Fibroblast of lung (primary cell): ENCODE data around the gene DCDC2. TPM values are rescaled to one million over a fixed set of nuclear protein-coding genes. Genes with fewer than 3 reads are reported as not detected.
"Not testable (repeated sequence)": the region's sequence is repeated elsewhere in the genome, so short reads cannot be mapped to it uniquely, and the experiment has no call there.

ENCODE experiments used
- DNase-seq, 2 donors: peaks; one replicate each; pipeline versions ENCODE4 v3.0.0 to v3.0.0-alpha.2; 2010; ENCODE audit warnings: low read depth in 2 of 2
- H2AFZ ChIP-seq: 2 replicates; pipeline ENCODE4 v1.5.1; 2012; ENCODE audit warnings: low read length, control low read depth, inconsistent platforms
- H3K27ac ChIP-seq: 2 replicates; pipeline ENCODE4 v1.5.1; 2011; ENCODE audit warnings: low read length, control low read depth; ENCODE audit not compliant: insufficient read depth
- H3K27me3 ChIP-seq: 2 replicates; pipeline ENCODE4 v1.5.1; 2011; ENCODE audit warnings: mild to moderate bottlenecking, low read length; ENCODE audit not compliant: control insufficient read depth, insufficient read depth
- H3K36me3 ChIP-seq: 2 replicates; pipeline ENCODE4 v1.5.1; 2011; ENCODE audit warnings: low read length; ENCODE audit not compliant: control insufficient read depth, insufficient read depth
- H3K4me1 ChIP-seq: 2 replicates; pipeline ENCODE4 v1.5.1; 2011; ENCODE audit warnings: low read length; ENCODE audit not compliant: control insufficient read depth, insufficient read depth; ENCODE audit errors: extremely low read depth
- H3K4me2 ChIP-seq: 2 replicates; pipeline ENCODE4 v1.5.1; 2011; ENCODE audit warnings: low read length, control low read depth; ENCODE audit not compliant: insufficient read depth; ENCODE audit errors: extremely low read depth
- H3K4me3 ChIP-seq, 4 experiments: fragments of 200-600 bp in 1 of 4; sonication (generic) in 1 of 4; replicated peaks in 1 of 4; 2 replicates each; pipeline ENCODE4 v1.5.1; 2011 to 2016; ENCODE audit warnings: low read length in 4 of 4, low read depth in 3 of 4, mild to moderate bottlenecking in 3 of 4, control low read depth in 2 of 4, inconsistent platforms in 1 of 4, mixed read lengths in 1 of 4; ENCODE audit not compliant: insufficient read depth in 1 of 4; ENCODE audit errors: control extremely low read depth in 1 of 4
- H3K79me2 ChIP-seq: 2 replicates; pipeline ENCODE4 v1.5.1; 2012; ENCODE audit warnings: mild to moderate bottlenecking, low read length, inconsistent platforms; ENCODE audit not compliant: control insufficient read depth, insufficient read depth
- H3K9ac ChIP-seq: 2 replicates; pipeline ENCODE4 v1.5.1; 2011; ENCODE audit warnings: mild to moderate bottlenecking, low read length, control low read depth; ENCODE audit not compliant: insufficient read depth
- H3K9me3 ChIP-seq: 2 replicates; pipeline ENCODE4 v1.5.1; 2012; ENCODE audit warnings: low read depth, low read length; ENCODE audit not compliant: control insufficient read depth, insufficient read depth
- H4K20me1 ChIP-seq: 2 replicates; pipeline ENCODE4 v1.5.1; 2011; ENCODE audit warnings: low read length; ENCODE audit not compliant: control insufficient read depth, insufficient read depth; ENCODE audit errors: extremely low read depth
- EZH2 ChIP-seq: IDR thresholded peaks from 2 replicates; pipeline ENCODE4 v1.5.1; 2012; ENCODE audit warnings: low read length, control low read depth, mild to moderate bottlenecking; ENCODE audit errors: missing control alignments
- polyA plus RNA-seq, 2 donors: library from polyadenylated mRNA; depleted of rRNA in 1 of 2; stranded (reverse) in 1 of 2; unstranded in 1 of 2; fragments of >200 nt; gene quantifications; 2 replicates each; pipeline ENCODE4 v1.2.1, GENCODE V29; 2011 to 2012; ENCODE audit warnings: missing spikeins in 1 of 2
- total RNA-seq: library from RNA; depleted of rRNA; stranded (reverse); fragments of >200 nt; gene quantifications from 2 replicates; pipeline ENCODE4 v1.2.1, GENCODE V29; 2014
- TF ChIP-seq, protein P1 (sequence below), 2 donors: IDR thresholded peaks in 1 of 2; conservative IDR thresholded peaks in 1 of 2; 1 replicate in 1 of 2; 2 replicates in 1 of 2; pipeline ENCODE4 v1.5.1; 2011 to 2012; ENCODE audit warnings: low read length in 2 of 2, control low read depth in 1 of 2, inconsistent platforms in 1 of 2, low read depth in 1 of 2, mild to moderate bottlenecking in 1 of 2

Gene DCDC2
- total and polyA plus RNA-seq, 2 donors (not counting 1 experiment from before 2014, with no cell fraction given), result 0.01 TPM; not detected in 1

DNA sequence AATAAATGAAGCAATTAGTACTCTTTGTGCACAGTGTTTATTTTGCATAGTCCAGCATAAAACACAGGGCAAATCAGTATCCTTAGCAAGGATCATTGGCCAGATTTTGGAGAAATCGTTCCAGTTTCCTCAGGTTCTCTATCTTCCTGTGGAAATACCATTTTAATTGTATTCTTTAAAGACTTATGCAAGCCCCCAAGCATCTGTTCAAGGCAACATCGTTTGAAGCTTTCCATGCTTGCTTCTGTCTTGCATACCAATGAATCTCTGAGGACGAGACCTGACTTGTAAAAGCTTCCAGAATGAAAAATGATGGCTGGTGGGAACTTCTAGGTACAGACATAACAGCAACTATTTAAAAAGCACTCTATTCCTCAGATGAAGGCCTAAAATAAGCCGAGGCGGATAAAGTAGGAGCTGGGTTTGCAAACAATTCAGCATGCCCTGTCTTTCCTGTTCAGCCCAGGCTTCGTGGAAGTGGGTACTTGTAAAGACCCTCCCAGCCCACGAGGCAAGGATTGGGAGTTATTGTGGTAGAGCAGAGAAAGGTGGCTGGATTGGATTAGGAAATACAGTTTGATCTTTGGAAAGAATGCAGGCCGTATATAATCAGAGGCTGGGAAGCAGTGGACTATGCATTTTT lies 210.2 kb downstream of the DCDC2 start:
- Histone ChIP-seq H3K27ac (no peak overlapping the region), H2AFZ (no peak overlapping the region), H3K36me3 (no peaks in the 10 kb centered on the region), H3K4me1 (no peaks in the 10 kb centered on the region), H3K9ac (no peak overlapping the region), H3K9me3 (no peaks in the 10 kb centered on the region), H3K79me2 (no peaks in the 10 kb centered on the region), H3K4me3 (no peak overlapping the region), H3K27me3 (no peaks in the 10 kb centered on the region), H3K4me2 (no peak overlapping the region), H4K20me1 (no peaks in the 10 kb centered on the region)
- DNase-seq, result no peak
- TF ChIP-seq, protein P1, sequence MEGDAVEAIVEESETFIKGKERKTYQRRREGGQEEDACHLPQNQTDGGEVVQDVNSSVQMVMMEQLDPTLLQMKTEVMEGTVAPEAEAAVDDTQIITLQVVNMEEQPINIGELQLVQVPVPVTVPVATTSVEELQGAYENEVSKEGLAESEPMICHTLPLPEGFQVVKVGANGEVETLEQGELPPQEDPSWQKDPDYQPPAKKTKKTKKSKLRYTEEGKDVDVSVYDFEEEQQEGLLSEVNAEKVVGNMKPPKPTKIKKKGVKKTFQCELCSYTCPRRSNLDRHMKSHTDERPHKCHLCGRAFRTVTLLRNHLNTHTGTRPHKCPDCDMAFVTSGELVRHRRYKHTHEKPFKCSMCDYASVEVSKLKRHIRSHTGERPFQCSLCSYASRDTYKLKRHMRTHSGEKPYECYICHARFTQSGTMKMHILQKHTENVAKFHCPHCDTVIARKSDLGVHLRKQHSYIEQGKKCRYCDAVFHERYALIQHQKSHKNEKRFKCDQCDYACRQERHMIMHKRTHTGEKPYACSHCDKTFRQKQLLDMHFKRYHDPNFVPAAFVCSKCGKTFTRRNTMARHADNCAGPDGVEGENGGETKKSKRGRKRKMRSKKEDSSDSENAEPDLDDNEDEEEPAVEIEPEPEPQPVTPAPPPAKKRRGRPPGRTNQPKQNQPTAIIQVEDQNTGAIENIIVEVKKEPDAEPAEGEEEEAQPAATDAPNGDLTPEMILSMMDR (conservative IDR thresholded peaks at IDR 0.05 in 1 of 2, IDR thresholded peaks at IDR 0.05 in 1 of 2; ENCODE audit: low read depth in 1 of 2, low read length in 2 of 2), result no peak
- no peak for TF ChIP-seq EZH2

DNA sequence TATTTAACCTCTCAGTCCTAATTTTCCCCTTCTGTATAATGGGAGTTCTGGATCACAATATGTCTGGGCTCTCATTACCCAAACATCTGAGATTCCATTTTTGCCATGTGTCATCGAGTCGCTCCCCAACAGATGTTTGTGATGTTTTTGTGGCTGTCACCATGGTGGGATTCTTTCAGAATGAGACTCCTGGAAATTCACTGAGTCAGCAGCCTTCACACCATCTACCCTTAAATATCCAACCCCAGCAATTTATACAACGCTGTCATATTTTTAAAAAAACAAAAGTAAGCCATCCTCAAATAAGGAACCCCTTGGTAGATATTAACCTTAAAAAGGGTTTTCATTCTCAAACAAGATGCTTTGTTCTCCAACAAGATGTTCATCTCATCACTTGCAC lies 211.0 kb downstream of the DCDC2 start:
- no peaks in the 10 kb centered on the region for H4K20me1 ChIP-seq
- no peaks in the 10 kb centered on the region for H3K9me3 ChIP-seq
- no peak overlapping the region for H2AFZ ChIP-seq
- no peak overlapping the region for H3K27ac ChIP-seq
- no peak for DNase-seq
- no peaks in the 10 kb centered on the region for H3K4me1 ChIP-seq
- H3K4me2 ChIP-seq, result no peak overlapping the region
- TF ChIP-seq EZH2, result no peak
- TF ChIP-seq, protein P1 (conservative IDR thresholded peaks at IDR 0.05 in 1 of 2, IDR thresholded peaks at IDR 0.05 in 1 of 2; ENCODE audit: low read depth in 1 of 2, low read length in 2 of 2), result no peak
- no peaks in the 10 kb centered on the region for H3K27me3 ChIP-seq
- H3K36me3 ChIP-seq, result no peaks in the 10 kb centered on the region
- H3K79me2 ChIP-seq, result no peaks in the 10 kb centered on the region
- no peak overlapping the region for H3K9ac ChIP-seq
- no peak overlapping the region for H3K4me3 ChIP-seq

DNA sequence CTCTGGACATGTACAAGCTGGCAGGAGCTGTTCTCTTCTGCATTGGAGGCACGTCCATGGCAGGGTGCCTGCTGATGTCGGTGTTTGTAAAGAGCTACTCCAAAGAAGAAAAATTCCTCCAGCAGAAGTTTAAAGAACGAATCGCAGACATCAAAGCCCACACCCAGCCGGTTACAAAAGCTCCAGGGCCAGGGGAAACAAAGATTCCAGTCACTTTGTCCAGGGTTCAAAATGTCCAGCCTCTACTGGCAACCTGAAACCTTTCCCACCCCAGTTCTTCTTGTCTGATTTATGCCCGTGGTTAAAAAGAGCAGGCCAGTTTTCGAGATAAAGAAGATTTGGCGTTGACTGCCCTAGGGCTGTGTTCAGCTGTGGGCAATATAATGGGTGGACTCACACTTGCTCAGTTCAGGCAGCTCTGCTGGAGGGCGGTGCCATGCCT lies 212.1 kb downstream of the DCDC2 start:
- Histone ChIP-seq H3K9ac (no peak overlapping the region), H4K20me1 (no peaks in the 10 kb centered on the region), H3K27ac (no peak overlapping the region), H3K79me2 (no peaks in the 10 kb centered on the region), H3K4me2 (no peak overlapping the region), H3K9me3 (no peaks in the 10 kb centered on the region), H3K4me3 (no peak overlapping the region), H2AFZ (no peak overlapping the region), H3K36me3 (no peaks in the 10 kb centered on the region), H3K4me1 (no peaks in the 10 kb centered on the region), H3K27me3 (no peaks in the 10 kb centered on the region)
- TF ChIP-seq, protein P1 (conservative IDR thresholded peaks at IDR 0.05 in 1 of 2, IDR thresholded peaks at IDR 0.05 in 1 of 2; ENCODE audit: low read depth in 1 of 2, low read length in 2 of 2), result no peak
- no peak for TF ChIP-seq EZH2
- no peak for DNase-seq

GRCh38 chr6:24142733-24143132 lies 215.1 kb downstream of the DCDC2 start:
- DNase-seq, H3K9ac ChIP-seq, H2AFZ ChIP-seq, H3K27me3 ChIP-seq, H3K9me3 ChIP-seq, H3K4me2 ChIP-seq, H3K27ac ChIP-seq, H3K36me3 ChIP-seq, H3K79me2 ChIP-seq, H3K4me1 ChIP-seq, H3K4me3 ChIP-seq, H4K20me1 ChIP-seq: not testable (repeated sequence)
